HCT116 (cell line): ENCODE measurements around the gene PGLYRP3. TPM values are rescaled to one million over a fixed set of nuclear protein-coding genes. Genes with fewer than 3 reads are reported as not detected.

Experiments
- ATAC-seq: fragments of 200-7000 bp; cut with Tn5 transposase; 2 replicates; pipeline ENCODE4 v1.9.1; 2020; ENCODE audit warnings: mild to moderate bottlenecking, moderate library complexity
- BruUV-seq: library from RNA; stranded (reverse); fragments of 400-500 nt; replicated peaks from 2 replicates; lab custom pipeline; 2021; lab: Mats Ljungman, UMichigan
- CTCF ChIA-PET: fragments of 300-600 bp; sonication (Branson Sonifier 250); formaldehyde crosslinking; loops from one replicate; lab custom pipeline; 2021; ENCODE audit warnings: antibody characterized with exemption; lab: Charles Lee
- POLR2A ChIA-PET: fragments of 300-600, 350-600 bp; sonication (Branson Sonifier 250); formaldehyde crosslinking; loops from one replicate; lab custom pipeline; 2021; ENCODE audit warnings: antibody characterized with exemption; lab: Charles Lee
- RAD21 ChIA-PET, 2 experiments: fragments of 300-600 bp; sonication (Branson Sonifier 250); formaldehyde crosslinking; loops; one replicate each; lab custom pipeline; 2023; ENCODE audit warnings: low total read pairs in 2 of 2; ENCODE audit not compliant: uncharacterized antibody in 2 of 2, unreplicated experiment in 2 of 2, low non-redundant PET in 1 of 2; lab: Charles Lee
- DNase-seq: peaks from one replicate; pipeline ENCODE4 v3.0.0-alpha.2; 2010; ENCODE audit warnings: low read depth, low spot score
- H2AFZ ChIP-seq: fragments of 200-600 bp; shearing (Covaris generic), sonication (generic); 2 replicates; pipeline ENCODE4 v1.6.1; 2017; ENCODE audit warnings: low read depth, mixed run types, mixed read lengths, antibody characterized with exemption, low read length; ENCODE audit not compliant: poor library complexity, severe bottlenecking
- H3K27ac ChIP-seq: 2 replicates; pipeline ENCODE4 v1.5.1; 2012; ENCODE audit warnings: low read depth, low read length
- H3K27me3 ChIP-seq: fragments of 200-600 bp; sonication (generic); 2 replicates; pipeline ENCODE4 v1.6.1; 2016; ENCODE audit warnings: mixed run types, low read length, mixed read lengths; ENCODE audit not compliant: insufficient read depth
- H3K36me3 ChIP-seq, 2 experiments: fragments of 200-500 bp in 1 of 2; fragments of 200-600 bp in 1 of 2; sonication (Bioruptor generic) in 1 of 2; sonication (generic) in 1 of 2; 2 replicates each; pipeline versions ENCODE4 v1.5.1 to v1.6.1; 2014 to 2016; ENCODE audit warnings: low read length in 2 of 2, inconsistent platforms in 1 of 2, mixed read lengths in 1 of 2, mixed run types in 1 of 2; ENCODE audit not compliant: insufficient read depth in 2 of 2, control insufficient read depth in 1 of 2
- H3K4me1 ChIP-seq, 2 experiments: fragments of 200-600 bp in 1 of 2; sonication (generic) in 1 of 2; 2 replicates each; pipeline versions ENCODE4 v1.5.1 to v1.6.1; 2012 to 2017; ENCODE audit warnings: low read length in 2 of 2, inconsistent platforms in 1 of 2, mild to moderate bottlenecking in 1 of 2, mixed read lengths in 1 of 2, mixed run types in 1 of 2, moderate library complexity in 1 of 2; ENCODE audit not compliant: insufficient read depth in 2 of 2, control insufficient read depth in 1 of 2
- H3K4me2 ChIP-seq: fragments of 200-600 bp; sonication (generic); 2 replicates; pipeline ENCODE4 v1.6.1; 2017; ENCODE audit warnings: mixed run types, low read length, mixed read lengths
- H3K4me3 ChIP-seq, 2 experiments: fragments of 200-600 bp in 1 of 2; sonication (generic) in 1 of 2; replicated peaks in 1 of 2; 2 replicates each; pipeline ENCODE4 v1.5.1; 2011 to 2016; ENCODE audit warnings: low read length in 2 of 2, control low read depth in 1 of 2, low read depth in 1 of 2, mild to moderate bottlenecking in 1 of 2, mixed read lengths in 1 of 2, mixed run types in 1 of 2
- H3K79me2 ChIP-seq: fragments of 200-600 bp; sonication (generic); 2 replicates; pipeline ENCODE4 v1.6.1; 2017; ENCODE audit warnings: mild to moderate bottlenecking, mixed run types, low read length, moderate library complexity, mixed read lengths; ENCODE audit not compliant: insufficient read depth
- H3K9ac ChIP-seq: fragments of 200-600 bp; sonication (generic); 2 replicates; pipeline ENCODE4 v1.6.1; 2016; ENCODE audit warnings: low read length, mixed read lengths
- H3K9me2 ChIP-seq: fragments of 200-600 bp; sonication (generic), shearing (Covaris generic); 2 replicates; pipeline ENCODE4 v1.6.1; 2017; ENCODE audit warnings: mixed run types, mild to moderate bottlenecking, moderate library complexity; ENCODE audit not compliant: insufficient read depth
- H3K9me3 ChIP-seq, 2 experiments: fragments of 200-500 bp in 1 of 2; fragments of 200-600 bp in 1 of 2; sonication (Bioruptor generic) in 1 of 2; sonication (generic) in 1 of 2; 2 replicates each; pipeline ENCODE4 v1.6.1; 2014 to 2017; ENCODE audit warnings: low read length in 2 of 2, mixed read lengths in 2 of 2, inconsistent platforms in 1 of 2, low read depth in 1 of 2, mild to moderate bottlenecking in 1 of 2, mixed run types in 1 of 2, moderate library complexity in 1 of 2; ENCODE audit not compliant: control insufficient read depth in 1 of 2, insufficient read depth in 1 of 2
- H4K20me1 ChIP-seq: fragments of 200-600 bp; sonication (generic), shearing (Covaris generic); 2 replicates; pipeline ENCODE4 v1.6.1; 2017; ENCODE audit warnings: mixed run types, mild to moderate bottlenecking, moderate library complexity; ENCODE audit not compliant: insufficient read depth
- ATF3 ChIP-seq: IDR thresholded peaks from 2 replicates; pipeline ENCODE4 v1.6.1; 2012
- CBX3 ChIP-seq: IDR thresholded peaks from 2 replicates; pipeline ENCODE4 v1.6.1; 2012; ENCODE audit warnings: low read depth
- EGR1 ChIP-seq: IDR thresholded peaks from 2 replicates; pipeline ENCODE4 v1.6.1; 2012; ENCODE audit warnings: low read depth
- REST ChIP-seq: IDR thresholded peaks from 2 replicates; pipeline ENCODE4 v1.6.1; 2012; ENCODE audit warnings: low read depth
- SP1 ChIP-seq: IDR thresholded peaks from 2 replicates; pipeline ENCODE4 v1.6.1; 2012; ENCODE audit warnings: low read depth
- ZBTB33 ChIP-seq: IDR thresholded peaks from 2 replicates; pipeline ENCODE4 v1.6.1; 2011; ENCODE audit warnings: mild to moderate bottlenecking, low read length, moderate library complexity; ENCODE audit not compliant: insufficient replicate concordance; ENCODE audit errors: extremely low read depth
- ZNF274 ChIP-seq: fragments of 200-500 bp; sonication (Bioruptor generic); IDR thresholded peaks from 2 replicates; pipeline ENCODE4 v1.6.1; 2014; ENCODE audit warnings: mild to moderate bottlenecking, low read depth, low read length, inconsistent platforms
- intact Hi-C: fragments of 100-400 bp; cut with micrococcal nuclease; formaldehyde crosslinking; loops from 2 replicates; pipeline ENCODE4 v1.10.0; 2022
- total RNA-seq: library from RNA; stranded (reverse); gene quantifications from one replicate; pipeline ENCODE4 v1.2.1, GENCODE V29; 2021; ENCODE audit not compliant: unreplicated experiment

The PGLYRP3 gene
- total RNA-seq, 1 experiment from 2014 or later, result not detected

- no peaks in the 10 kb centered on the region for H3K9me2 ChIP-seq
- H2AFZ ChIP-seq, result no peak overlapping the region
- DNase-seq, result no peak
- H3K4me2 ChIP-seq, result no peak overlapping the region
- CTCF ChIA-PET, result interaction anchor here (1.4 kb wide), 1 partner anchor 9 kb away, joined by 3 read pairs; no protein-coding TSS in a partner anchor
- no peak overlapping the region for H3K27ac ChIP-seq
- no peaks in the 10 kb centered on the region for H3K9me3 ChIP-seq
- no peaks in the 10 kb centered on the region for H3K36me3 ChIP-seq
- TF ChIP-seq CBX3 (no peak), ZNF274 (no peak), ZBTB33 (no peak), ATF3 (no peak), REST (no peak), EGR1 (no peak), SP1 (no peak)
- RAD21 ChIA-PET, result no interaction called here
- no peaks in the 10 kb centered on the region for H3K79me2 ChIP-seq
- POLR2A ChIA-PET, result no interaction called here
- no peak overlapping the region for H3K9ac ChIP-seq
- H3K27me3 ChIP-seq, result peaks cover 25% of the 10 kb centered on the region
- no peaks in the 10 kb centered on the region for H3K4me1 ChIP-seq
- no TSS peak for BruUV-seq
- no peak overlapping the region for H3K4me3 ChIP-seq
- ATAC-seq, result no peak
- intact Hi-C loops, result no loop called here
- H4K20me1 ChIP-seq, result no peaks in the 10 kb centered on the region
Measured at GRCh38 chr1:153361480-153362109, 48.8 kb upstream of the PGLYRP3 start.
